T-helper 1 cell treated with Interleukin-12 subunit alpha and Interleukin-12 subunit beta and Interleukin-4 antibody, amounts not matched to agents 30 μg/mL and 1 μg/mL, for 36 hours (primary cell): ENCODE data around the gene WNT7B.

Experiments
- H3K27ac Mint-ChIP-seq: one replicate; pipeline ENCODE4 v1.8.0; 2021; ENCODE audit warnings: mild to moderate bottlenecking, mixed read lengths
- H3K27me3 Mint-ChIP-seq: one replicate; pipeline ENCODE4 v1.8.0; 2021; ENCODE audit warnings: low read depth, mixed read lengths
- H3K36me3 Mint-ChIP-seq: one replicate; pipeline ENCODE4 v1.8.0; 2021; ENCODE audit warnings: low read depth, mixed read lengths
- H3K4me1 Mint-ChIP-seq: one replicate; pipeline ENCODE4 v1.8.0; 2021; ENCODE audit warnings: low read depth, mixed read lengths
- H3K4me3 Mint-ChIP-seq: one replicate; pipeline ENCODE4 v1.8.0; 2021; ENCODE audit warnings: mild to moderate bottlenecking, moderate library complexity, mixed read lengths
- H3K9me3 Mint-ChIP-seq: one replicate; pipeline ENCODE4 v1.8.0; 2021; ENCODE audit warnings: mixed read lengths

The WNT7B gene

DNA sequence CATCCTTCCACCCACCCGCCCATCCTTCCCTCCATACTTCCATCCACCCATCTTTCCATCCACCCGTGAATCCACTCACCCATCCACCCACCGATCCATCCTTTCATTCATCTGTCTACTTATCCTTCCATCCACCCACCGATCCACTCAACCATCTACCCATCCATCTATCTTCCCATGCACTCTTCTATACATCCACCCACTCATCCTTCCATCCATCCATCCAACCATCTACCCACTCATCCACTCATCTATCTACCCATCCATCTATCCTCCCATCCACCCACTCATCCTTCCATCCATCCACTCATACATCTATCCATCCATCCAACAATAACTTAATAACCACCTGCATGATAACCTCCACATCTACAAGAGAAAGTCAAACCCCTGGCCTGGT is 47.3 kb downstream of the WNT7B start:
- Mint-ChIP-seq H3K4me1 (no peaks in the 10 kb centered on the region), H3K4me3 (no peak overlapping the region), H3K36me3 (no peaks in the 10 kb centered on the region), H3K27ac (no peak overlapping the region), H3K9me3 (no peaks in the 10 kb centered on the region), H3K27me3 (no peaks in the 10 kb centered on the region)

DNA sequence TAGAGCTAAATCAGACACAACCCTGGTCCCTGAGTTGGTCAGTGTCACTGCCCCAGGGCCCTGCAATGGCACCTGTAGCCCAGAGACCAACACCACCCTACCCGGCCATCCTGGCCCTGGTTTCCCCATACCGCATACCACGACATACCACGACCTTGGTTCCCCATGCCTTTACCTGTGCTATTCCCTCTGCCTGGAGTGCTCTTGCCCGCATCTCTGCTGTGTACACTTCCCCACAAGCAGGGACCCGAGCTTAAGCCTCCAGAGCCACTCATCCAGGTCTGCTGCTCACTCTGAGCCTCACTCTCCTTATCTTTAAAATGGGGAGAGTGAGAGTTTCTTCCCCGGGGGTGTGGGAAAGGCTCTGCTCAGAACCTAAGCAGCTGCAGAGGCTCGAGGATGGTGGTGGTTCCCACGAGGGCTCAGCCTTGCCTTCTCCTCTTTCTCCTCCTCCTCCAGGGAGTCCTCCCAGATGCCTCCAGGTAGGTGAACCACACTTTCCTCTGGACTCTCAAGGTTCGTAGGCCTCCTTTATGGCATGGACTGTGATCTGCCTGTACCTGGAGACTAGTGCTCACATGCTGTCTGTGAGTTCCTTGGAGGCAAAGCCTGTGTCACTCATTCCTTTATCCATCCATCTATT is 48.1 kb downstream of the WNT7B start:
- H3K9me3 Mint-ChIP-seq = no peaks in the 10 kb centered on the region
- no peaks in the 10 kb centered on the region for H3K36me3 Mint-ChIP-seq
- H3K4me1 Mint-ChIP-seq = no peaks in the 10 kb centered on the region
- no peak overlapping the region for H3K4me3 Mint-ChIP-seq
- H3K27me3 Mint-ChIP-seq = no peaks in the 10 kb centered on the region
- no peak overlapping the region for H3K27ac Mint-ChIP-seq

DNA sequence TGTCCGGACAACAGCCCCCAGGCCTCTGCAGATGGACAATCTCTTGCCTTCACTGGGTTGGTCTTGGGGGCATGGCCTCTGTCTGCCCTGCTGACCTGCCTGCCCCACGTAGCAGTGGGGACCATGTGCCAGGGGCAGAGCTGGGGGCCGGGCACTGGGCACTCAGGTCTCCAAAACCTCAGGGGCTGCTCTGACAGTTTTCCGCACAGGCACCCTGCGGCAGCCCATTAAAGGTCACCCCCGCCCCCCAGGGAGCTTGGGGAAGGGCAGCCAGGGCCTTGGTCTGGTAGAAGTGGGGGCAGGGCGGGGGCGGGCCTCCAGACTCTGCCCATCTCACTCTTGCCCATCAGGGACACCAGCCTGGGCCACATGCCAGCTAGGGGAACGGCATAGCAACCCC is 49.9 kb downstream of the WNT7B start:
- H3K36me3 Mint-ChIP-seq = no peaks in the 10 kb centered on the region
- no peaks in the 10 kb centered on the region for H3K27me3 Mint-ChIP-seq
- no peak overlapping the region for H3K4me3 Mint-ChIP-seq
- H3K27ac Mint-ChIP-seq = no peak overlapping the region
- H3K4me1 Mint-ChIP-seq = no peaks in the 10 kb centered on the region
- H3K9me3 Mint-ChIP-seq = no peaks in the 10 kb centered on the region

DNA sequence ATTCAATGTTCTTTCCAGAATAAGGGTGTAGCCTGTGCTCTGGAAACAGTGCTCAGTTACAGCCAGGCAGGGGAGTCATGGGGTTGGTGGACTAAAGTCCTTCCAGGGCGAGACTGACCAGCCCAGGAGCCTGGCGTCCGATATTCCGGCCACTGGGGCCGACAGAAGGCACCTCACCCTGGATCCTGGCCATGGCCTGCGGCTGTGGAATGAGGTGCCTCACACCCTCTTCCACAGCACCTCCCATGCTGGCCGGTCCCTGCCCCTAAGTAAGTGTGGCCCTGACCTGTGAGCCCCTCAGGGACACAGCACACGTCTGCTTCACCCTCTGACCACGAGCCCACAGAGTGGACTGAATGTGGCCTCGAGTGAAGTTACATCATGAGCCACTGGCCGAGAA is 50.5 kb downstream of the WNT7B start:
- Mint-ChIP-seq H3K4me1 (no peaks in the 10 kb centered on the region), H3K27ac (no peak overlapping the region), H3K27me3 (no peaks in the 10 kb centered on the region), H3K4me3 (no peak overlapping the region), H3K9me3 (no peaks in the 10 kb centered on the region), H3K36me3 (no peaks in the 10 kb centered on the region)

DNA sequence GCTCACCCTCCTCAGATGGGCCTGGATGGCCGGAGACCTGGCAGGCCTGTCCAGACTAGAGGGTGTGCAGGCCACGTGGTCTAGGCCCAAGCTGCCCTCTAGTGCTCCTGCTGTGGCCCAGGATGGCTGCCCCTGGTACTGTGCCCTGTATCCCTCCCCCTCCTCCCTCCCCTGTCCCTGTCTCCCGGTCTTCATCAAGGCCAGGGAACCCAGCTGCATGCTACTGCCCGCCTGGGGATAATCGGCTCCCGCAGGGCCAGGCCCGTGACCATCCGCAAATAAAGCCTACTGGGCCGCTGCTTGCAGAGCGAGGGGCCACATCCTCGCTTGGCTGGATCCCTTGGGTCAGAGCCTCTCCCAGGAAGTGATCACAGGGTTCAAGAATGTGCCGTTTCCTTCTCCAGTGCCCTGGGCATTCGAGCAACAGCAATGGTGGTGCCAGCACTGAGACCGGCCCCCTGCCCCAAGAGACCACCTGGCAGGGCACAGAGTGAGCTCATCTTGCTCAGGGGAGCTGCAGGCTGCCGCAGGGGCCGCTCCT is 51.1 kb downstream of the WNT7B start:
- no peaks in the 10 kb centered on the region for H3K36me3 Mint-ChIP-seq
- H3K27ac Mint-ChIP-seq = no peak overlapping the region
- H3K9me3 Mint-ChIP-seq = no peaks in the 10 kb centered on the region
- H3K4me3 Mint-ChIP-seq = no peak overlapping the region
- H3K4me1 Mint-ChIP-seq = no peaks in the 10 kb centered on the region
- H3K27me3 Mint-ChIP-seq = no peaks in the 10 kb centered on the region

DNA sequence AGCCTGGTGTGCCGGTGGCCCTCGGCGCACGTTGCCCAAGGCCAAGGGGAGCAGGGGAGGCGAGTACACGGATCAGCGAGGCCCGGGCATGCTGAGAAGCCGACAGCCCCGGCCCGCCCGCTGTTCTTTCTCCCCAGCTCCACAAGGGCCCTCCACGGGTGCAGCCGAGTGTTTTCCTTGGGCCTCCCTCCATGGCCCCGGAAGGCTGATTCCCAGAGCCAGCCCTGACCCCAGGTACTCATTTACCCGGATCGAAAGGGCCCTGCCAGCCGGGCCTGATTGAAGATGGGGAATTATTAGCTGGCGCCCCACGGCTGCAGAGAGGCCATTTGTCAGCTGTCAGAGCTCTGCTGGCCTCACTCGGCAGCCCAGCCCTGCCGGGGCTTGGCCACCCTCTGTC is 53.1 kb downstream of the WNT7B start:
- no peaks in the 10 kb centered on the region for H3K36me3 Mint-ChIP-seq
- H3K4me3 Mint-ChIP-seq = no peak overlapping the region
- no peak overlapping the region for H3K27ac Mint-ChIP-seq
- H3K27me3 Mint-ChIP-seq = no peaks in the 10 kb centered on the region
- H3K9me3 Mint-ChIP-seq = no peaks in the 10 kb centered on the region
- no peaks in the 10 kb centered on the region for H3K4me1 Mint-ChIP-seq

DNA sequence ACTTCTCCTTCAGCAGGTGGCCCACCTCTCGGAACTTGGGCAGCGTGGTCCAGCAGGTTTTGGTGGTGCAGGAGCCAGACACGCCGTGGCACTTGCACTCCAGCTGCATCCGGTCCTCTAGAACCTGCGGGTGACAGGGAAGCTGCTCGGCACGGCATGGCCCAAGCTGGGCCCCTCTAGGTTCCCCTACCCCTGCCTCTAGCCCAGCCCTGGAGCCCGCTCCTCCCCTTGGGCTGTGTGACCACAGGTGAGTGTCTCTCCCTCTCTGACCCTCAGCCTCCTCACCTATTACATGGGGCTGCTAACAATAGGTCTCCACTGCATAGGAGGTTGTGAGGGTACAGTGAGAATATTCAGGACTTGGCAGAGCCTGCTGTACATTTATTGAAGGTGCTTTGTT is 53.8 kb downstream of the WNT7B start:
- Mint-ChIP-seq H3K4me1 (no peaks in the 10 kb centered on the region), H3K9me3 (no peaks in the 10 kb centered on the region), H3K27ac (no peak overlapping the region), H3K27me3 (no peaks in the 10 kb centered on the region), H3K36me3 (no peaks in the 10 kb centered on the region), H3K4me3 (no peak overlapping the region)

DNA sequence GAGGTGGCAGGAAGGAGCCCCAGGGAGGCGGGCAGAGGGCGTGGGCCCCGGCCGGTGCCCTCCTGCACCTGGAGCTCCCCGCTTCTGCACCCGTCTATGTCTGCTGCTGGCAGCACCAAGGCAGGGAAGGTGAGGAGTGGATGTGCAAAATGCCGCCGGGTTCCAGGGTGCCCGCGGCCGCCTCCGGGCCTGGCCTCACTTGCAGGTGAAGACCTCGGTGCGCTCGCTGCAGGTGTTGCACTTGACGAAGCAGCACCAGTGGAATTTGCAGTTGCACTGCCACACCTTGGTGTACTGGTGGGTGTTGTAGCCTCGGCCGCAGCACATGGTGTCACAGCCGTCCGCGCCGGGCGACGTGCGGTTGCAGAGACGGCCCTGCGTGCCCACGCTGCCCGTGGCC is 54.3 kb downstream of the WNT7B start:
- no peak overlapping the region for H3K4me3 Mint-ChIP-seq
- no peaks in the 10 kb centered on the region for H3K9me3 Mint-ChIP-seq
- H3K4me1 Mint-ChIP-seq = no peaks in the 10 kb centered on the region
- no peak overlapping the region for H3K27ac Mint-ChIP-seq
- no peaks in the 10 kb centered on the region for H3K27me3 Mint-ChIP-seq
- H3K36me3 Mint-ChIP-seq = no peaks in the 10 kb centered on the region

DNA sequence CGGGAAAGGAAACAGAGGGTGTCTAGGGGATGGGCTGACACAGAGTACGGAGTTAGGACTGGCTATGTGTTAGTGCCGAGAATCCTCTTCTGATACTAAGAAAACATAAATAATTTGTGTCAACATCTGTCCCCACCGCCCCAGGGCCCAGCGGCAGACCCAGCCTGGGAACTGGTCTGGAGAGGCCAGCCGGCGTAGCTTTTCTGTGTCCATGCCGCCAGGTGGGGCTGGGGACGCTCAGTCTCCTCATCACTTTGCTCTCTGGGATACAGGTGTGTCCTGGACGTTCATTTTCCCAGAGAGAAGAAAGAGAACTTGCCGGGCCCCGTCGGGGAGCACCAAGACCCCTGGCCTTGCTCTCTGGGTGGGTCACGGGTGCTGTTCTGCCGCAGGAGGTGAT is 54.7 kb downstream of the WNT7B start:
- H3K9me3 Mint-ChIP-seq = no peaks in the 10 kb centered on the region
- H3K4me1 Mint-ChIP-seq = no peaks in the 10 kb centered on the region
- no peak overlapping the region for H3K27ac Mint-ChIP-seq
- H3K4me3 Mint-ChIP-seq = no peak overlapping the region
- no peaks in the 10 kb centered on the region for H3K36me3 Mint-ChIP-seq
- H3K27me3 Mint-ChIP-seq = no peaks in the 10 kb centered on the region

DNA sequence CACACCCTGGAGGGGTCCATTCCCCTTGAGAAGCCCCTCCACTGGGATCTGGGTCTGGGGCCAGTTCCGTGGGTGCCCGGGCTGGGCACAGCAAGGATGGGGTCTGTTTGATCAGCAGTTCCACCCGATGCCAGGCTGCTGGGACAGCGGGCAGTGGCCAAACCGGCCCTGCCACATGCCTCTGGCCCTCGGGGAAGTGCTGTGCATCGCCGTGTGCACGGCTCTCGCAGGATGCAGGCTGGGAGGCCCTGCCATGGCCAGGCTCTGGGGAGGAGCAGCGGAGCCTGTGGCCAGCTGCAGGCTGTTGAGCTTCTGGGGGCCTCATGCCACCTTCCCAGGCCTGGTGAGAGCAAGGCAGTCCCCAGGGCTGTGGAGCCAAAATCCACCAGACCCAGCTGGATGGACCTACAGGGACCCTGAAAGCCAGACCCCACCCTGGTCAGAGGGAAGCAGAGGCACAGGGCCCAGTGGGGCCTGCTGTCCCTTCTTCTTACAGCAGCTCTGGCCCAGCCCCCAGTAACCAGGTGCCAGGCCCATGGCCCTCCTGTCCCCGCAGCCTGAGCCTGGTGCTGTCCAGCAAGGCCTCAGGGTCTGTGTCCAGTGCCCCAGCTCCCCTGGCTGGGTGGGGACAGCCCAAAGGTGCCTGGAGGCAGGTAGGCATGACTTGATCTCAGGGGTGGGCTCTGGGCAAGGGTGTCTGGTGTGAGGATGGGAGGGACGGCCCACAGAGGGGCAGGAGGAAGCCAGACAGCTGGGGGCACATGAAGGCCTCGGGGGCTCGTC is 57.3 kb downstream of the WNT7B start:
- H3K4me1 Mint-ChIP-seq = no peaks in the 10 kb centered on the region
- H3K36me3 Mint-ChIP-seq = no peaks in the 10 kb centered on the region
- no peaks in the 10 kb centered on the region for H3K27me3 Mint-ChIP-seq
- H3K9me3 Mint-ChIP-seq = no peaks in the 10 kb centered on the region
- H3K27ac Mint-ChIP-seq = no peak overlapping the region
- H3K4me3 Mint-ChIP-seq = no peak overlapping the region

DNA sequence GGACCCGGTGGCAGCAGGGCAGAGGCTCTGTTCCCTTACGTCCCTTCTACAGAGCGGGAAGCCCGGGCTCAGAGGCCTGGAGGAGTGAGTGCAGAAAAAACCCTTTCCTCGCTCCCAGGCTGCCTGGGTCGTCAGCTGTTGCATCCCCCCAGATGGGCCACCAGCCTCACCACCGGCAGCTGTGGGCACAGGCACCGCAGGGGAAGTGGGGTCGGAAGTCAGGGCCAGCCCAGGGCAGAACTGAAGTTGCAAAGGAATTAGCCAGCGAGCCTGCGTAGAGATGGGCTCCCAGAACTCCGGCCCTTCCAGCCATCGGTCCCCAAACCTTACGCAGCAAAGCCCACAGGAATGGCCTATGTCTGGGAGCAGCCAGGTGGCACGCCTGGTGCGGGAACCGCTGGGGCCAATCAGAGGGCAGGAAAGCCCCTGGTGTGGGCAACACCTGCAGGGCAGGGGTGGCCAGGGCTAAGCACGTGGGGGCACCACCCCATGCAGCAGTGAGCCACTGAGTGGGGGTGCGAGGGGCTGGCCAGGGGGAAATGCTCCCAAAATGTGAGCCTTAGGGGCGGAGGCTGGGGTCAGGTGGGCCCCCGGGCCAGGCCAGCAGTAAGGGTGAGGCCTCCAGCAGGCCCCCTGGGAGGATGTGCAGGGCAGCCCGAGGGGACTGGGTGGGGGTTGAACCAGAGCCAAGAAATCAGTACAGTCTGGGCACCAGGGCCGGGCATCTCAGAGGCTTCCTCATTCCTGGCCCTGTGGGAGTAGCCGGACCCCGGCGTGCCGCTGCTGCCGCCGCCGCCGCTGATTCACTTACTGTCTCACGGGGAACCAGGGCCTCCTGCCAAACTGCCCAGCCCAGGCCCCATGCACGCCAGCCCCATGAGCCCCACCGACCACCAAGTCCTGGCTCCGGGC is 58.2 kb downstream of the WNT7B start:
- H3K27me3 Mint-ChIP-seq = no peaks in the 10 kb centered on the region
- no peaks in the 10 kb centered on the region for H3K4me1 Mint-ChIP-seq
- H3K36me3 Mint-ChIP-seq = no peaks in the 10 kb centered on the region
- no peak overlapping the region for H3K4me3 Mint-ChIP-seq
- H3K9me3 Mint-ChIP-seq = peaks cover 6% of the 10 kb centered on the region
- H3K27ac Mint-ChIP-seq = no peak overlapping the region

DNA sequence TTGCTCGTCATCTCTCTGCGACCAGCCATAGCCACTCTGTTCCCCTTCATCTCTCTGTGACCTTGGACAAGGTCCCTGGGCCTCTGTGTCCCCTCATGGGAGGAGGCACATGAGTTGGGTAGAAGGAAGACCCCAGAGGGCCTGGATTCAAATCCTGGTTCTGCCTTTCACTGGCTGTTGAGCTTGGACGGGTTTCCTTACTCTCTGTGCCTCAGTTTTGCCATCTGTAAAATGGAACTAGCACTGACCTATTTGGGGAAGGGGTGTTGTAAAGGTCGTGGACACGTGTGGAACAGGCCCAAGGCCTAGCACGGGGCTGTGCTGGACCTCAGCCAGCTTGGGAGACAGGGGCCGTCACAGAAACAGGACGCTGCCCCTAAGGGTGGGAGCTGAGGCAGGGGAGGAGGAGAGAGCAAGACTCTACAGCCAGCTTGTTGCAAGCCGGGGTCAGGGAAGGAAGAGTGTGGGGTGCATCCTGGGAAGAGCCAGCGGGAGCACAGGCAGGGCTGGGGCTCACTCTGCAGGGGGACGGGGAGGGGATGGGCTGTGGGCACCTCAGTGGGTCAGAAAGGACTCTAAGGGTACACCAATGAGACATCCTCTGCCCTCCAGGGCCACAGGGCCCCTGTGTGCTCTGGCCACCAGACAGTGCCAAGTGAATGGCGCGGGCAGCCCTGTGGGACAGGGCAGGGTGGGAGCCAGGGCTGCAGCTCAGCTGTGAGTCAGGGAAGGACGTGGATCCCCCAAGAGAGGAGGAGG is 59.1 kb downstream of the WNT7B start:
- Mint-ChIP-seq H3K9me3 (peaks cover 6% of the 10 kb centered on the region), H3K4me3 (no peak overlapping the region), H3K27ac (no peak overlapping the region), H3K36me3 (no peaks in the 10 kb centered on the region), H3K4me1 (no peaks in the 10 kb centered on the region), H3K27me3 (no peaks in the 10 kb centered on the region)

DNA sequence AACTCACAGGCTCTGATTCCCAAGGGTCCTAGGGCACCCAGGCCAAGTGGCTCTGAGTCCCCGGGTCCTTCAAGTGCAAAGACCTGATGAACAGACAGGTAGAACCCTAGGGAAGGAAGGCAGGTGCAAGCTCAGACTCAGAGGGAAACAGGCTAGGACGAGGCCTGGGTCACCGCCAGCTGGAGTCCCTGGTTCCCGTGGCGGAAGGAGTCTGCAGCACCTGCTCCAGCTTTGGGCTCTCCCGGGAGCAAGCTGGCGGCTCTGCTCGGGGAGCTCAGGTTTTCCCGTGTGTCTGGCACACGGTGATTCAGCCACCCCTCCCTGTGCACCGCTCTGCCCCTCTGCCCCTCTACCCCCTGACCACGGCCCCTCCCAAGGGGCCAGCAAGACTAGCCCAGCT is 59.8 kb downstream of the WNT7B start:
- H3K9me3 Mint-ChIP-seq = peaks cover 6% of the 10 kb centered on the region
- no peak overlapping the region for H3K4me3 Mint-ChIP-seq
- H3K36me3 Mint-ChIP-seq = no peaks in the 10 kb centered on the region
- H3K4me1 Mint-ChIP-seq = no peaks in the 10 kb centered on the region
- no peaks in the 10 kb centered on the region for H3K27me3 Mint-ChIP-seq
- H3K27ac Mint-ChIP-seq = no peak overlapping the region

DNA sequence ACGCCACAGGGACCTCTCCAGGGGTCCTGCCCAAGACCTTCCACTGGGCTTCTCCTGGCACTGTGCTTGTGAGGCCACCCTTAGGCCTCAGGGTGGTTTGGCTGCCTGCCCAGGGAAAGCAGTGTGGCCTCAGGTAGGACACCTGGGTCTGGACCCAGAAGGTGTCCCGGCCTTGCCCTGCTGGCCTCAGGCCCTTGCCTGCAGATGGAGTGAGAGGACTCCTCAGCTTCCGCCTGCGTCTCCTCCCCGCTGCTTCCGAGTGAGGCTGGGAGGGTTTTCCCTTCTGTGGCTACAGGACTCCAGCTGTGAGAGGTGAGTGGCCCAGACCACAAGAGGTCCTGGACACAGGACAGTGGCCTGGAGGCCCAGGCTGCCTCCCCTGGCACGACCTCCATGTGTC is 60.4 kb downstream of the WNT7B start:
- peaks cover 6% of the 10 kb centered on the region for H3K9me3 Mint-ChIP-seq
- H3K27me3 Mint-ChIP-seq = no peaks in the 10 kb centered on the region
- no peak overlapping the region for H3K4me3 Mint-ChIP-seq
- no peaks in the 10 kb centered on the region for H3K4me1 Mint-ChIP-seq
- no peak overlapping the region for H3K27ac Mint-ChIP-seq
- H3K36me3 Mint-ChIP-seq = no peaks in the 10 kb centered on the region
